Colonic mucosa (tissue), 4 donors: ENCODE measurements around the gene MAL. TPM values are rescaled to one million over a fixed set of nuclear protein-coding genes. Genes with fewer than 3 reads are reported as not detected.

ENCODE experiments used
- DNase-seq: peaks from one replicate; pipeline ENCODE4 v3.0.0-alpha.2; 2020
- H3K27ac ChIP-seq: fragments of 200-600 bp; one replicate; pipeline ENCODE4 v1.8.0; 2021
- H3K27me3 ChIP-seq: fragments of 200-600 bp; one replicate; pipeline ENCODE4 v1.8.0; 2021
- H3K36me3 ChIP-seq: fragments of 200-600 bp; one replicate; pipeline ENCODE4 v1.8.0; 2021
- H3K4me1 ChIP-seq: fragments of 200-600 bp; one replicate; pipeline ENCODE4 v1.8.0; 2021; ENCODE audit warnings: mild to moderate bottlenecking
- H3K4me3 ChIP-seq: fragments of 200-600 bp; one replicate; pipeline ENCODE4 v1.8.0; 2021
- H3K9ac ChIP-seq, 2 donors: one replicate each; pipeline ENCODE4 v1.7.0; 2013; ENCODE audit warnings: control low read depth in 2 of 2, low read depth in 2 of 2, low read length in 2 of 2
- H3K9me3 ChIP-seq: fragments of 200-600 bp; one replicate; pipeline ENCODE4 v1.8.0; 2021
- CTCF ChIP-seq: fragments of 200-600 bp; IDR thresholded peaks from one replicate; pipeline ENCODE4 v1.8.0; 2022; ENCODE audit warnings: antibody characterized with exemption, mild to moderate bottlenecking
- intact Hi-C: fragments of 100-400 bp; cut with DNase I; formaldehyde crosslinking; loops from one replicate; pipeline ENCODE4 v1.14.1; 2022
- total RNA-seq, 2 donors: library from RNA; stranded (reverse); fragmentation: NEBNext Ultra II Directional in 1 of 2; extraction: Animal tissue kit (Norgen Biotek cat#: 25700) in 1 of 2; gene quantifications; one replicate each; pipeline ENCODE4 v1.2.1, GENCODE V29; 2021
- donor health status: healthy.
- donor health status: DM: no; HTN: no; CAD: no.
- donor health status: DM: no; HTN: no; CAD: no.

The MAL gene
- total RNA-seq, 2 donors from 2014 or later = 0.54 to 3.5 TPM

GRCh38 chr2:95063086-95063958 is 37.8 kb downstream of the MAL start:
- no peak for TF ChIP-seq CTCF
- no peak overlapping the region for H3K27ac ChIP-seq

GRCh38 chr2:95068256-95068655 is 42.7 kb downstream of the MAL start:
- Histone ChIP-seq H3K27me3 (no peaks in the 10 kb centered on the region), H3K4me1 (no peaks in the 10 kb centered on the region), H3K9ac (no peak overlapping the region), H3K27ac (no peak overlapping the region), H3K4me3 (no peak overlapping the region), H3K36me3 (no peaks in the 10 kb centered on the region), H3K9me3 (no peaks in the 10 kb centered on the region)
- intact Hi-C loops = no loop called here
- TF ChIP-seq CTCF = no peak
- no peak for DNase-seq

More at GRCh38 chr2:95063086-95063958, 37.8 kb downstream of the MAL start:
- intact Hi-C loops = no loop called here
- no peak overlapping the region for H3K4me3 ChIP-seq
- H3K27me3 ChIP-seq = no peaks in the 10 kb centered on the region
- DNase-seq = no peak
- H3K9ac ChIP-seq = no peak overlapping the region
- no peaks in the 10 kb centered on the region for H3K36me3 ChIP-seq
- H3K4me1 ChIP-seq = no peaks in the 10 kb centered on the region
- no peaks in the 10 kb centered on the region for H3K9me3 ChIP-seq

DNA sequence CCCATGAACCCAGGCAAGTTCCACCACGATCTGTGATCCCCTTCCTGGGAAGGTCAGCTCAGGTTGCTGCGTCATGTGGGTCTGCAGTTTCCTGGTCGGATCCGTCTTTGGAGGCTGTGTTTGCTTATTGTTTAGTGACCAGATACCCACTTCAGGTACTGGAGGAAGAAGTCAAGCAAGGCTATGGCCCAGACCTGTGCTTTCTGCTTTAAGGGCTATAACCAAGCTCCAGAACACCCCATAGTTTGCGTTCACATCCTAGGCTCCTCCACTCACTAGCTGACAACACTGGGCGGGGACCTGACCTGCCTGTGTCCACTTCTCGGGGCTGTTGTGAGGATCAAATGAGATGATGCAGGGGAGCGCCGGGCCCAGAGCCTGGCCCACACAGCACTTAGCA is 44.0 kb downstream of the MAL start:
- intact Hi-C loops = no loop called here
- Histone ChIP-seq H3K4me1 (no peaks in the 10 kb centered on the region), H3K36me3 (no peaks in the 10 kb centered on the region), H3K27ac (no peak overlapping the region), H3K4me3 (no peak overlapping the region), H3K9me3 (no peaks in the 10 kb centered on the region), H3K9ac (no peak overlapping the region), H3K27me3 (no peaks in the 10 kb centered on the region)
- no peak for TF ChIP-seq CTCF
- no peak for DNase-seq

- no peak for DNase-seq
- Histone ChIP-seq H3K4me3 (no peak overlapping the region), H3K9ac (no peak overlapping the region), H3K27me3 (no peaks in the 10 kb centered on the region), H3K4me1 (peaks cover 4% of the 10 kb centered on the region), H3K9me3 (no peaks in the 10 kb centered on the region), H3K27ac (no peak overlapping the region), H3K36me3 (no peaks in the 10 kb centered on the region)
- intact Hi-C loops = no loop called here
- no peak for TF ChIP-seq CTCF
Observed at GRCh38 chr2:95071856-95072255, 46.3 kb downstream of the MAL start.

DNA sequence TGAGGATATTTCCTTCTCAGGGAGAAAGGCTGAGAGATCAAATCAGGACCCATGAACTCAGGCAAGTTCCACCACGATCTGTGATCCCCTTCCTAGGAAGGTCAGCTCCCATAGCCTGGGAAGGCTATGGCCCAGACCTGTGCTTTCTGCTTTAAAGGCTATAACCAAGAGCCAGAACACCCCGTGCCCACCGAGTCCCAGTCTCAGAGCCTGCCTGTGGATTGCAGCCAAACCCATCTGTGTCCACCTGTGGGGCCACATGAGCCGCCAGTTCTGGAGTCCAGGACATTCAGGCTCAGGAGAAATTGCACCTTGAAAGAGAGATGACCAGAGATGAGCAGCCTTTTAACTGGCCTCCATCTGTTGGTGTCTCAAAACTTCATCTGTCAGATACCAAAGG is 46.9 kb downstream of the MAL start:
- DNase-seq = no peak
- H3K36me3 ChIP-seq = no peaks in the 10 kb centered on the region
- H3K27me3 ChIP-seq = no peaks in the 10 kb centered on the region
- no peak overlapping the region for H3K9ac ChIP-seq
- peaks cover 8% of the 10 kb centered on the region for H3K4me1 ChIP-seq
- TF ChIP-seq CTCF = no peak
- H3K27ac ChIP-seq = no peak overlapping the region
- no peaks in the 10 kb centered on the region for H3K9me3 ChIP-seq
- intact Hi-C loops = no loop called here
- H3K4me3 ChIP-seq = no peak overlapping the region
